HepG2 (cell line): ENCODE data around the gene STX10. TPM values are rescaled to one million over a fixed set of nuclear protein-coding genes. Genes with fewer than 3 reads are reported as not detected.

ENCODE experiments used
- ATRX ChIP-seq: sonication (generic); formaldehyde crosslinking; IDR thresholded peaks from 2 replicates; pipeline ENCODE4 v1.4.0; 2020; ENCODE audit warnings: missing genetic modification reagents, borderline replicate concordance
- JDP2 ChIP-seq: sonication (generic); formaldehyde crosslinking; IDR thresholded peaks from 2 replicates; pipeline ENCODE4 v1.8.1; 2022; ENCODE audit warnings: missing genetic modification reagents, borderline replicate concordance
- KDM3A ChIP-seq: IDR thresholded peaks from 2 replicates; pipeline ENCODE4 v1.6.1; 2018; ENCODE audit warnings: low read depth, missing compliant biosample characterization
- NBN ChIP-seq: fragments of 450-650 bp; conservative IDR thresholded peaks from 2 replicates; pipeline ENCODE4 v1.6.1; 2017
- SIN3B ChIP-seq: fragments of 150-350 bp; IDR thresholded peaks from 2 replicates; pipeline ENCODE4 v1.6.1; 2014; ENCODE audit warnings: low read length
- SYNCRIP ChIP-seq: fragments of 200-400 bp; formaldehyde crosslinking; IDR thresholded peaks from 2 replicates; pipeline ENCODE4 v1.6.1; 2018; ENCODE audit warnings: mild to moderate bottlenecking, low read depth, low read length; ENCODE audit not compliant: insufficient read depth
- ZNF274 ChIP-seq: sonication (generic); formaldehyde crosslinking; IDR thresholded peaks from 2 replicates; pipeline ENCODE4 v1.5.1; 2020; ENCODE audit warnings: mild to moderate bottlenecking, missing genetic modification reagents
- ZNF44 ChIP-seq: sonication (generic); formaldehyde crosslinking; IDR thresholded peaks from 2 replicates; pipeline ENCODE4 v1.5.1; 2020; ENCODE audit warnings: mild to moderate bottlenecking, missing genetic modification reagents
- ZNF558 ChIP-seq: sonication (generic); formaldehyde crosslinking; IDR thresholded peaks from 2 replicates; pipeline ENCODE4 v1.9.0; 2022; ENCODE audit warnings: mild to moderate bottlenecking, missing genetic modification reagents, borderline replicate concordance
- ZNF569 ChIP-seq: sonication (generic); formaldehyde crosslinking; IDR thresholded peaks from 2 replicates; pipeline ENCODE4 v1.5.0; 2020; ENCODE audit warnings: mild to moderate bottlenecking, missing genetic modification reagents, moderate library complexity, borderline replicate concordance
- ZNF614 ChIP-seq: IDR thresholded peaks from 2 replicates; pipeline ENCODE4 v1.6.1; 2018; ENCODE audit warnings: missing biosample characterization, missing genetic modification reagents, inconsistent platforms, borderline replicate concordance
- ZNF780A ChIP-seq: sonication (generic); formaldehyde crosslinking; IDR thresholded peaks from 2 replicates; pipeline ENCODE4 v1.8.0; 2022; ENCODE audit warnings: mild to moderate bottlenecking, missing genetic modification reagents, moderate library complexity
- ZSCAN31 ChIP-seq: sonication (generic); formaldehyde crosslinking; IDR thresholded peaks from 2 replicates; pipeline ENCODE4 v1.5.0; 2020; ENCODE audit warnings: low read depth, mild to moderate bottlenecking, missing genetic modification reagents
- polyA plus RNA-seq, 8 experiments: library from polyadenylated mRNA; depleted of rRNA in 3 of 8; stranded (reverse) in 7 of 8; unstranded in 1 of 8; fragments of >200 nt; fragmentation: Illumina TruSeq in 4 of 8; extraction: Trizol in 4 of 8; gene quantifications; 2 replicates each; pipeline versions ENCODE4 v1.2.1 to v1.2.3, GENCODE V29; 2011 to 2016; ENCODE audit warnings: low read depth in 4 of 8, missing spikeins in 1 of 8, mixed read lengths in 1 of 8; ENCODE audit not compliant: insufficient read depth in 1 of 8
- total RNA-seq, 5 experiments: library from RNA; depleted of rRNA; stranded (reverse); fragments of >200 nt; fragmentation: Illumina TruSeq; extraction: Trizol; gene quantifications; 2 replicates each; pipeline ENCODE4 v1.2.3, GENCODE V29; 2016; ENCODE audit warnings: low read depth in 1 of 5
- TF ChIP-seq, protein P1 (sequence below): sonication (generic); formaldehyde crosslinking; IDR thresholded peaks from 2 replicates; pipeline ENCODE4 v1.9.0; 2021; ENCODE audit warnings: missing genetic modification reagents, borderline replicate concordance
- TF ChIP-seq, protein P2 (sequence below): sonication (generic); formaldehyde crosslinking; IDR thresholded peaks from 2 replicates; pipeline ENCODE4 v1.5.0; 2020; ENCODE audit warnings: missing genetic modification reagents, mild to moderate bottlenecking, borderline replicate concordance
- TF ChIP-seq, protein P3 (sequence below): sonication (generic); formaldehyde crosslinking; IDR thresholded peaks from 2 replicates; pipeline ENCODE4 v1.9.0; 2021; ENCODE audit warnings: mild to moderate bottlenecking, missing genetic modification reagents
- TF ChIP-seq, protein P4 (sequence below): sonication (generic); formaldehyde crosslinking; IDR thresholded peaks from 2 replicates; pipeline ENCODE4 v1.8.0; 2022; ENCODE audit warnings: missing genetic modification reagents, mild to moderate bottlenecking, inconsistent platforms, borderline replicate concordance
- TF ChIP-seq, protein P5 (sequence below): sonication (generic); formaldehyde crosslinking; IDR thresholded peaks from 2 replicates; pipeline ENCODE4 v1.5.0; 2020; ENCODE audit warnings: mild to moderate bottlenecking, missing genetic modification reagents, borderline replicate concordance

Gene STX10
- total and polyA plus RNA-seq, 2 of the 13 experiments (the other 11 are each of a cell fraction or from before 2014, with no cell fraction given), result 47.9 to 66.4 TPM

DNA sequence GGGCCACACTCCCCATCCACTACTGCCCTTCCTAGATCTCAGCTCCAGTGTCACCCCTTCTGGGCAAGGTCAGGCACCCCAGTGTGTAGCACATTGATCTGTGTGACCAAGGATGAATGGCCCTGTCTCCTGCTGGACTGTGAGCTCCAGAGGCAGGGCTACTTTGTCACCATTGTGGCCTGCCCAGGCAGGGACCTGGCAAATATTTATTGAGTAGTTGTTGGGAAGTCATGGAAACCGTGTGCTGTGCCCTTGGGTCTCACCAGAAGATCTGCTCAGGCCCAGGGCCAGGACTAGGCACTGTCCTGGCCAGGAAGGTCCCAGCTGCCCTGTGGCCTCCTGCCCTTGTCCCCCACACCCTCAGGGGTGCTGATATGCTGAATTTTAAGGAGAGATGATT, 21.6 kb downstream of the STX10 start (continued):
- no peak for TF ChIP-seq ZNF274 (CRISPR knock-in tag)
- no peak for TF ChIP-seq SYNCRIP
- TF ChIP-seq ATRX (CRISPR knock-in tag), result no peak
- TF ChIP-seq SIN3B, result no peak
- TF ChIP-seq ZNF780A (CRISPR knock-in tag), result no peak
- no peak for TF ChIP-seq ZNF558 (CRISPR knock-in tag)
- no peak for TF ChIP-seq ZNF614 (CRISPR knock-in tag)
- TF ChIP-seq NBN, result no peak
- TF ChIP-seq ZSCAN31, result no peak; the same call in 1 of the 2 replicates
- TF ChIP-seq, protein P1, sequence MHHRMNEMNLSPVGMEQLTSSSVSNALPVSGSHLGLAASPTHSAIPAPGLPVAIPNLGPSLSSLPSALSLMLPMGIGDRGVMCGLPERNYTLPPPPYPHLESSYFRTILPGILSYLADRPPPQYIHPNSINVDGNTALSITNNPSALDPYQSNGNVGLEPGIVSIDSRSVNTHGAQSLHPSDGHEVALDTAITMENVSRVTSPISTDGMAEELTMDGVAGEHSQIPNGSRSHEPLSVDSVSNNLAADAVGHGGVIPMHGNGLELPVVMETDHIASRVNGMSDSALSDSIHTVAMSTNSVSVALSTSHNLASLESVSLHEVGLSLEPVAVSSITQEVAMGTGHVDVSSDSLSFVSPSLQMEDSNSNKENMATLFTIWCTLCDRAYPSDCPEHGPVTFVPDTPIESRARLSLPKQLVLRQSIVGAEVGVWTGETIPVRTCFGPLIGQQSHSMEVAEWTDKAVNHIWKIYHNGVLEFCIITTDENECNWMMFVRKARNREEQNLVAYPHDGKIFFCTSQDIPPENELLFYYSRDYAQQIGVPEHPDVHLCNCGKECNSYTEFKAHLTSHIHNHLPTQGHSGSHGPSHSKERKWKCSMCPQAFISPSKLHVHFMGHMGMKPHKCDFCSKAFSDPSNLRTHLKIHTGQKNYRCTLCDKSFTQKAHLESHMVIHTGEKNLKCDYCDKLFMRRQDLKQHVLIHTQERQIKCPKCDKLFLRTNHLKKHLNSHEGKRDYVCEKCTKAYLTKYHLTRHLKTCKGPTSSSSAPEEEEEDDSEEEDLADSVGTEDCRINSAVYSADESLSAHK, result no peak
- no peak for TF ChIP-seq ZNF569 (CRISPR knock-in tag)
- no peak; the same call in 1 of the 2 replicates for TF ChIP-seq ZNF44 (CRISPR knock-in tag)
- TF ChIP-seq, protein P2, sequence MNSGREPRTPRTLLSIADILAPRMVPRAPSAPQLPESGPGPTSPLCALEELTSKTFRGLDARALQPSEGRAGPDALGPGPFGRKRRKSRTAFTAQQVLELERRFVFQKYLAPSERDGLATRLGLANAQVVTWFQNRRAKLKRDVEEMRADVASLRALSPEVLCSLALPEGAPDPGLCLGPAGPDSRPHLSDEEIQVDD, result no peak
- no peak for TF ChIP-seq JDP2 (CRISPR knock-in tag)
- TF ChIP-seq, protein P3, sequence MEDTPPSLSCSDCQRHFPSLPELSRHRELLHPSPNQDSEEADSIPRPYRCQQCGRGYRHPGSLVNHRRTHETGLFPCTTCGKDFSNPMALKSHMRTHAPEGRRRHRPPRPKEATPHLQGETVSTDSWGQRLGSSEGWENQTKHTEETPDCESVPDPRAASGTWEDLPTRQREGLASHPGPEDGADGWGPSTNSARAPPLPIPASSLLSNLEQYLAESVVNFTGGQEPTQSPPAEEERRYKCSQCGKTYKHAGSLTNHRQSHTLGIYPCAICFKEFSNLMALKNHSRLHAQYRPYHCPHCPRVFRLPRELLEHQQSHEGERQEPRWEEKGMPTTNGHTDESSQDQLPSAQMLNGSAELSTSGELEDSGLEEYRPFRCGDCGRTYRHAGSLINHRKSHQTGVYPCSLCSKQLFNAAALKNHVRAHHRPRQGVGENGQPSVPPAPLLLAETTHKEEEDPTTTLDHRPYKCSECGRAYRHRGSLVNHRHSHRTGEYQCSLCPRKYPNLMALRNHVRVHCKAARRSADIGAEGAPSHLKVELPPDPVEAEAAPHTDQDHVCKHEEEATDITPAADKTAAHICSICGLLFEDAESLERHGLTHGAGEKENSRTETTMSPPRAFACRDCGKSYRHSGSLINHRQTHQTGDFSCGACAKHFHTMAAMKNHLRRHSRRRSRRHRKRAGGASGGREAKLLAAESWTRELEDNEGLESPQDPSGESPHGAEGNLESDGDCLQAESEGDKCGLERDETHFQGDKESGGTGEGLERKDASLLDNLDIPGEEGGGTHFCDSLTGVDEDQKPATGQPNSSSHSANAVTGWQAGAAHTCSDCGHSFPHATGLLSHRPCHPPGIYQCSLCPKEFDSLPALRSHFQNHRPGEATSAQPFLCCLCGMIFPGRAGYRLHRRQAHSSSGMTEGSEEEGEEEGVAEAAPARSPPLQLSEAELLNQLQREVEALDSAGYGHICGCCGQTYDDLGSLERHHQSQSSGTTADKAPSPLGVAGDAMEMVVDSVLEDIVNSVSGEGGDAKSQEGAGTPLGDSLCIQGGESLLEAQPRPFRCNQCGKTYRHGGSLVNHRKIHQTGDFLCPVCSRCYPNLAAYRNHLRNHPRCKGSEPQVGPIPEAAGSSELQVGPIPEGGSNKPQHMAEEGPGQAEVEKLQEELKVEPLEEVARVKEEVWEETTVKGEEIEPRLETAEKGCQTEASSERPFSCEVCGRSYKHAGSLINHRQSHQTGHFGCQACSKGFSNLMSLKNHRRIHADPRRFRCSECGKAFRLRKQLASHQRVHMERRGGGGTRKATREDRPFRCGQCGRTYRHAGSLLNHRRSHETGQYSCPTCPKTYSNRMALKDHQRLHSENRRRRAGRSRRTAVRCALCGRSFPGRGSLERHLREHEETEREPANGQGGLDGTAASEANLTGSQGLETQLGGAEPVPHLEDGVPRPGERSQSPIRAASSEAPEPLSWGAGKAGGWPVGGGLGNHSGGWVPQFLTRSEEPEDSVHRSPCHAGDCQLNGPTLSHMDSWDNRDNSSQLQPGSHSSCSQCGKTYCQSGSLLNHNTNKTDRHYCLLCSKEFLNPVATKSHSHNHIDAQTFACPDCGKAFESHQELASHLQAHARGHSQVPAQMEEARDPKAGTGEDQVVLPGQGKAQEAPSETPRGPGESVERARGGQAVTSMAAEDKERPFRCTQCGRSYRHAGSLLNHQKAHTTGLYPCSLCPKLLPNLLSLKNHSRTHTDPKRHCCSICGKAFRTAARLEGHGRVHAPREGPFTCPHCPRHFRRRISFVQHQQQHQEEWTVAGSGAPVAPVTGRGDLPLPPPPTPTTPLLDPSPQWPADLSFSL, result no peak
- TF ChIP-seq, protein P4, sequence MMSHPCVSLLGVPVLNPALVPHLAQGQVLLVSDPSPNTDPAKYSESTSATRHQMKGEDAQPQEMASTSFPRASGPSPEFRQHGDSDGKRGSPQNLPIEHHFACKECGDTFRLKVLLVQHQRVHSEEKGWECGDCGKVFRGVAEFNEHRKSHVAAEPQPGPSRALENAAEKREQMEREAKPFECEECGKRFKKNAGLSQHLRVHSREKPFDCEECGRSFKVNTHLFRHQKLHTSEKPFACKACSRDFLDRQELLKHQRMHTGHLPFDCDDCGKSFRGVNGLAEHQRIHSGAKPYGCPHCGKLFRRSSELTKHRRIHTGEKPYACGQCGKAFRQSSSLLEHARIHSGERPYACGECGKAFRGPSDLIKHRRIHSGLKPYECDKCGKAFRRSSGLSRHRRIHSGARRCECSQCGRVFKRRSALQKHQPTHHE (CRISPR knock-in tag), result no peak
- no peak for TF ChIP-seq KDM3A
- TF ChIP-seq, protein P5, sequence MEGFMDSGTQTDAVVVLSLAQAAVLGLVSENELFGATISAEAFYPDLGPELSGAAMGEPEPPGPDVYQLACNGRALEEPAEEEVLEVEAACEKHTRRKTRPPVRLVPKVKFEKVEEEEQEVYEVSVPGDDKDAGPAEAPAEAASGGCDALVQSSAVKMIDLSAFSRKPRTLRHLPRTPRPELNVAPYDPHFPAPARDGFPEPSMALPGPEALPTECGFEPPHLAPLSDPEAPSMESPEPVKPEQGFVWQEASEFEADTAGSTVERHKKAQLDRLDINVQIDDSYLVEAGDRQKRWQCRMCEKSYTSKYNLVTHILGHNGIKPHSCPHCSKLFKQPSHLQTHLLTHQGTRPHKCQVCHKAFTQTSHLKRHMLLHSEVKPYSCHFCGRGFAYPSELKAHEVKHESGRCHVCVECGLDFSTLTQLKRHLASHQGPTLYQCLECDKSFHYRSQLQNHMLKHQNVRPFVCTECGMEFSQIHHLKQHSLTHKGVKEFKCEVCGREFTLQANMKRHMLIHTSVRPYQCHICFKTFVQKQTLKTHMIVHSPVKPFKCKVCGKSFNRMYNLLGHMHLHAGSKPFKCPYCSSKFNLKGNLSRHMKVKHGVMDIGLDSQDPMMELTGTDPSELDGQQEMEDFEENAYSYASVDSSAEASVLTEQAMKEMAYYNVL, result no peak
